ENCODE results near the gene MS4A10.

- TF ChIP-seq CTCF (IDR thresholded peaks at IDR 0.05) (peak; percentile 73 to 89 (median 88)), POLR2AphosphoS5 (IDR thresholded peaks at IDR 0.05) (no peak)
Measured at GRCh38 chr11:60831143-60831500, 46.0 kb downstream of the MS4A10 start.

All from sigmoid colon (tissue), 4 donors.